NCI-H1417 (cell line): ENCODE measurements around the gene C5AR2.
"Not testable (repeated sequence)": the region's sequence is repeated elsewhere in the genome, so short reads cannot be mapped to it uniquely, and the experiment has no call there.

Source experiments
- DNase-seq, 3 experiments: peaks; one replicate each; lab custom pipeline; 2025; lab: John Stamatoyannopoulos, UW

The C5AR2 gene

DNA sequence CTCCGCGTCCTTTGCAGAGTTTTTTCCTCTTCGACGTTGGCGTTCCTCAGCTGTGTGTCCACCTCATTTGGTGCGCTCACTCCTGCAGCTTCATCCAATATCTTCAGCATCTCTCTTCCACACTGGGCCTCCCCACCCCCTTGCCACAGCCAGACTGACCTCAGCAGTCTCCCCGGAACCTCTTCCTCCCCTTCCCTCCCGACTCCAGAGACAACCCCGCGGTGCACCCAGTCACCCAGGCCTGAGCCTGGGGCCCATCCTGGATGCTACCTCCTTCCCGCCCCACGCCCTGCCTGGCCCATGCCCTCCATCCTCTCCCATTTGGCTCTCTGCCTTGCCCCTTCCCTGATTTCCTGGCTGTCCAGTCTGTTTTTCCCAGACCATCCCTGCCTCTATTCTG, 8.1 kb upstream of the C5AR2 start:
- no peak for DNase-seq

DNA sequence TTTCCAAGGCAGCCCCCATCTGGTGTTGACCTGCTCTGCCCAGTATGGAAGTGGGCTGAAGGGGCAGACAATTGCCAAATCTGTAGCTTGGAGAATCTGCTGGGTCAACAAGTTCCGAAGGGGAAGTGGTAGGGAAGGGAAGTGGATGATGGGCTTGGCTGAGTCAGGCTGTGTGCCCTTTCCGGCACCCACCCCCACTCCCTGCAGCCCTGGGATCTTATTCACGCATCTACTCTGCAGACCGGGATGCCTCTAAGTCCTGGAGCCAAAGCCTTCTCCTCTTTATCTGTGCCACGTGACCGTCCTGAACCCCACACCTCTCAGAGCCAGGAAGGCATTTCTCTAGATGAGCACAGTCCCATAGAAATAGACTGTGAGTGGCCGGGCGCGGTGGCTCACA, 7.5 kb upstream of the C5AR2 start:
- DNase-seq = no peak

DNA sequence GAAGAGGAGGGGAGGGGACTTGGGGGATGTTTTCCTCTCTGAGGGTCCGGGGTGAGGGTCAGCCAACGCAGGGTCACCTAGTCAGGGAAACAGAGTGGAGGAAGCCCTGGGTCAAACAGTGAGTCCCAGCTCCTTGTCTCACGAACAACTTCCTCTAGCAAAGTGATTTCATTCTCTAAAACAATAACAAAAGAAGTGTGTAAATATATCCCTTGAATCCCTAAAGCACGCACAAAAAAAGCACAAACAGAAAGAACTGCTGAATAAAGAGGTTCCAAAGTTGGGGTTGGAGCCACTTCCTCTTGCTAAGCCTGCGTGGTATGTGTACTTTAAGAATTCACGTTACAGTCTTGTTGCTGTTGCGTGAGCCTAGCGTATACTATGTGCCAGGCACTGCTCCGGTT, 1.5 kb upstream of the C5AR2 start:
- DNase-seq = no peak

DNA sequence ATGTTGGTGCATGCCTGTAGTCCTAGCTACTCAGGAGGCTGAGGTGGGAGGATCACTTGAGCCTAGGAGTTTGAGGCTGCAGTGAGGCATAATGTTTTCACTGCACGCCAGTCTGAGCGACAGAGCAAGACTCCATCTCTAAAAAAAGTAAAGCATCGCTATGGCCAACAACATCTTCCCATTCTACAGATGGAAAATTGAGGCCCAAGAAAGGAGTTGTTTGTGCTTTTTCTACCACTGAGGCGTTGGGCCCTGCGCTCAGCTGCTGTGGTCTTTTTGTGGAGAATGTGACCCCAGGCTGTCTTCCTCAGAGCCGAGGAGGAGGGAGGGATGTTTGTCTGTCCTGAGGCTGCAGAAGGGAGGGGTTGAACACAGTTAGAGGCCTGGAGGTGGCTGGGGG, 485 bp upstream of the C5AR2 start:
- no peak for DNase-seq

DNA sequence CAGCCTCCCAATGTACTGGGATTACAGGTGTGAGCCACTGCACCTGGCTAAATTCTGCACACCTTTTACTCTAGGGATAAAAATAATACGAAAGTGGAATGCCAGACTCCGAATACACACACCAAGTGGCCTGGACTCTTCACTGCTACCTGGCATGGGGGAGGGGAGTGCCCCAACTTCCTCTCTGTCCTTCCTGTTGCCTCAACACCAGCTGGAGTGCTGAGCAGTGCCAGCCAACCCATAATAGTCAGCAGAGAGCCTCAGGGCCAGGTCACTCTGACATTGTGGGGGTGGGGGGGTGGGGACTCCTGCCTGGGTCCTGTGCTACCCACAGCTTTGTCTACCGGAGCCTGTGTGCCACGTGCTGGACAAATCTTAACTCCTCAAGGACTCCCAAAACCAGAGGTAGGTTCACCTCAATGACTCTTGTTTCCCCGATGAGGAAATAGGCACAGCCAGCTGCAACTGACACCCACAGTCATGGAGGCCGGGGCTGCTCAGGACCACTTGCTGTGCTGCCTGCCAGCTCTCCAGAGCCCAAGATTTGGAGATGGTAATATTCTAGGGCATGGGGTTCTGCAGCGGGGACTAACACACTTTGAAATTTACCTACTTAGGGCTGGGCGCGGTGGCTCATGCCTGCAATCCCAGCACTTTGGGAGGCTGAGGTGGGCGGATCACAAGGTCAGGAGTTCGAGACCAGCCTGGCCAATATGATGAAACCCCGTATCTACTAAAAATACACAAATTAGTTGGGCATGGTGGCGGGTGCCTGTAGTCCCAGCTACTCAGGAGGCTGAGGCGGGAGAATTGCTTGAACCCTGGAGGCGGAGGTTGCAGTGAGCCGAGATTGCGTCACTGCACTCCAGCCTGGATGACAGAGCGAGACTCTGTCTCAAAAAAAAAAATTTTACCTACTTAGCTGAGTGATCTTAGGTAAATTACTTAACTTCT, 5.1 kb downstream of the C5AR2 start:
- peak in 2 of 3 experiments; percentile 29 to 55 for DNase-seq

DNA sequence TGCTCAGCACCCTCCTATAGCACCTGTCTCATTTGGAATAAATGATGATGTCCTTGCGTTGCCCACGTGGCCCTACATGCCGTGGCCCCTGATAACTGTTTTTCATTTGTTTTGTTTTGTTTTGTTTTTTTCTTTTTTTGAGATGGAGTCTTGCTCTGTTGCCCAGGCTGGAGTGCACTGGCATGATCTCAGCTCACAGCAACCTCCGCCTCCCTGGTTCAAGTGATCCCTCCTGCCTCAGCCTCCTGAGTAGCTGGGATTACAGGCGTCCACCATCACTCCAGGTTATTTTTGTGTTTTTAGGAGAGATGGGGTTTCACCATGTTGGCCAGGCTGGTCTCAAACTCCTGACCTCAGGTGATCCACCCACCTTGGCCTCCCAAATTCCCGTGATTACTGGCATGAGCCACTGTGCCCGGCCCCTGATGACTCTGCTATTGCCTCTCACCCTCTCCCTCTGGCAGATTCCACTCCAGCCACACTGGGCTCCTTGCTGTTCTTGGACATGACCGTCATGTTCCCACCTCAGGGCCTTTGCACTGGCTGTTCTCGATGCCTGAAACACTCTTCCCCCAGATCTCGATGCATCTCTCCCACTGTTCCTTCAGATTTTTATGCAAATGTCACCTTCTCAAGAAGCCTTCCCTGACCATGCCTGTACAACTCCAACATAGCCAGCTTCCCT, 7.4 kb downstream of the C5AR2 start:
- DNase-seq = no peak

DNA sequence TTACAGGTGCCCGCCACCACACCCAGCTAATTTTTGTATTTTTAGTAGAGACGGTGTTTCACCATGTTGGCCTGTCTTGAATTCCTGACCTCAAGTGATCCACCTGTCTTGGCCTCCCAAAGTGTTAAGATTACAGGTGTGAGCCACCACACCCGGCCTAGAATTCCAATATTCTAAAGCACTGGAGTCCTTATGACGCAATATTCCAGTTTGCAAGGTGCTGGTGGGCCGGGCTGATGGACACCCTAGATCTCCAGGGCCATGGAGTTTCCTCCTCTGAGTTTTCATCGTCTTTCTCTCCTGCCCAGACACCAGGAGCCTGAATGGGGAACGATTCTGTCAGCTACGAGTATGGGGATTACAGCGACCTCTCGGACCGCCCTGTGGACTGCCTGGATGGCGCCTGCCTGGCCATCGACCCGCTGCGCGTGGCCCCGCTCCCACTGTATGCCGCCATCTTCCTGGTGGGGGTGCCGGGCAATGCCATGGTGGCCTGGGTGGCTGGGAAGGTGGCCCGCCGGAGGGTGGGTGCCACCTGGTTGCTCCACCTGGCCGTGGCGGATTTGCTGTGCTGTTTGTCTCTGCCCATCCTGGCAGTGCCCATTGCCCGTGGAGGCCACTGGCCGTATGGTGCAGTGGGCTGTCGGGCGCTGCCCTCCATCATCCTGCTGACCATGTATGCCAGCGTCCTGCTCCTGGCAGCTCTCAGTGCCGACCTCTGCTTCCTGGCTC, 8.7 kb downstream of the C5AR2 start:
- no peak for DNase-seq

DNA sequence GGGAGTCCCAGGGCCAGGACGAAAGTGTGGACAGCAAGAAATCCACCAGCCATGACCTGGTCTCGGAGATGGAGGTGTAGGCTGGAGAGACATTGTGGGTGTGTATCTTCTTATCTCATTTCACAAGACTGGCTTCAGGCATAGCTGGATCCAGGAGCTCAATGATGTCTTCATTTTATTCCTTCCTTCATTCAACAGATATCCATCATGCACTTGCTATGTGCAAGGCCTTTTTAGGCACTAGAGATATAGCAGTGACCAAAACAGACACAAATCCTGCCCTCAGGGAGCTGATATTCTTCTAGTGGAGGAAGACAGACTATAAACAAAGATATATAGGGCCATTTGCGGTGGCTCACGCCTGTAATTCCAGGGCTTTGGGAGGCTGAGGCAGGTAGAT, 9.8 kb downstream of the C5AR2 start:
- no peak for DNase-seq

DNA sequence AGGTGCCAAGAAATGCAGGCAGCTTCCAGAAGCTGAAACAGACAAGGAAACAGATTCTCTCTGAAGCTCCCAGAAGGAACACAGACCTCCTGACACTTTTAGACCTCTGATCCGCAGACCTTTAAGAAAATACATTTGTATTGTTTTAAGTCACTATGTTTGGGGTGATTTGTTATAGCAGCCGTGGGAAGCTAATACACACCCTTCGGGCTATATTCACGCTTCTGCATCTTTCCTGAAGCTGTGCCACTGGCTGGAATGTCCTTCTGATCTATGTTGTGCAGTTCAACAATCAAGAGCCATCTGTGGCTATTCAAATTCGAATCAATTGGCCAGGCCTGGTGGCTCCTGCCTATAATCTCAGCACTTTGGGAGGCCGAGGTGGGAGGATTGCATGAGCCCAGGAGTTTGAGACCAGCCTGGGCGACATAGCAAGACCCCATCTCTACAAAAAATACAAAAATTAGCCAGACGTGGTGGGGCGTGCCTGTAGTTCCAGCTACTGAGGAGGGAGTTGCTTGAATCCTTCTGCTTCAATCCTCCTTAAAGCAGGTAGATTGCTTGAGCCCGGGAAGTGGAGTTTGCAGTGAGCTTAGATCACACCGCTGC, 11.3 kb downstream of the C5AR2 start:
- DNase-seq = no peak

DNA sequence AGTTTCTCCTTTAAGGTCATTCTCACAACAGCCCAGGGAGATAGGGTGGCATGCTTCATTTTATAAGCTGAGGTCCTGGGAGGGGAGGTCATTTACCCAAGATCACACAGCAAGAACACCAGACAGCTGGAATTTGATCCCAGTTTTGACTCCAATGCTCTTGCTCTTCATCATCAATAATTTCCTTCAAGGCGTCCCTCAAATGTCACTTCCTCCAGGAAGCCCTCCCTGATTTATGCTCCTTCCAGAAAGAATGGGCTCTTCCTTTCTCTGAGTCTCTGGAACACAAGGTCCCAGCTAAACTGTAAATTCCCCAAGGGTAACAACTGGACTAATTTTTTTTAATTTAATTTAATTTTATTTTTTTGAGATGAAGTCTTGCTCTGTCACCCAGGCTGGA, 12.4 kb downstream of the C5AR2 start:
- DNase-seq = no peak

DNA sequence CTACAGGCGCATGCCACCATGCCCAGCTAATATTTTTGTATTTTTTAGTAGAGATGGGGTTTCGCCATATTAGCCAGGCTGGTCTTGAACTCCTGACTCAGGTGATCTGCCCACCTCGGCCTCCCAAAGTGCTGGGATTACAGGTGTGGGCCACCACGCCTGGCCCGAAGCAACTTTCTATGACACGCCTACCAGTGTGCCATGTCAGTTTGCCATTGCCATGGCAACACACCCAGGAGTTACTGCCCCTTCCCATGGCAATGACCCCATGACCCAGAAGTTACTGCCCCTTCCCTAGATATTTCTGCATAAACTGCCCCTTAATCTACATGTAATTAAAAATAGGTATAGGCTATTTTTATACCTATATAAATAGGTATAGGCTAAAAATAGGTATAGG, 14.0 kb downstream of the C5AR2 start:
- DNase-seq = not testable (repeated sequence)

DNA sequence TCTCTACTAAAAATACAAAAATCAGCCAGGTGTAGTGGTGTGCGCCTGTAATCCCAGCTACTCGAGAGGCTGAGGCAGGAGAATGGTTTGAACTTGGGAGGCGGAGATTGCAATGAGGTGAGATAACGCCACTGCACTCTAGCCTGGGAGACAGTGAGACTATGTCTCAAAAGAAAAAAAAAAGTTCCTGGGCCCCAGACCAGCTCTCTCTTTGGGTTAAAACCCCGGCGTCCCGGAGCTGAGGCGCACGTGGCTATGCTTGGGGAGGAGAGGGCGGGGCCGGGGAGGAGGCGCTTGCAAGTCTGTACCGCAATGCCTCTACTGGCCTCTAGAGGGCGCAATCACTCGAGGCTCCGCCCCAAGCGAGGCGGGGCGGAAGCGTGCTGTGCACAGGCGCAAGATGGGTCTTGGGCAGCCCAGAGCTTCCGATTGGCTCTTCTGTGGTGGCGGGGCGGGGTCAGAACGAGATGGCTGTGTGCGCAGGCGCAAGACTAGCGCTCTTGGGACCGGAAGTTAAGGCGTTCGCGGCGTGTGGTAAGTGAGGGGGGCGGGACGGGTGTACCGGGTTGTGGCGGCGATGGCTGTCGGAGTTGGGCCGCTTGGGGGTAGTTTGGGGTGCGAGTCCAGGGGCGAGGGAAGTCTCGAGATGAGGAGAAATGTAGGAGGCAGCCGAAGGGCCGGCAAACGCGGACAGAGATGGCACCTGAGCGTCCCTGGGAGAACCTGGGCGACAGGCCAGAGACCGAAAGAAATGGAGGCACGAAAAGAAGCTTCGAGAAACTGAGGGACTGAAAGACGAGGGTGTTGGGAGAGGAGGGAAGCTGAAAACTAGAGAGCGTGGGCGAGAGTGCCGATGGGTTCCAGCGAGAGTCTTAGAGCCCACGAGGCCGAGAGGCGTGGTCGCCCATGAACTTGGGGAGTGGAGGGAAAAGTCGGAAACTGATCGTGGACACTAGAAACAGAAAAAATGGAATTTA, 17.1 kb downstream of the C5AR2 start, which contains the start of gene DHX34:
Gene DHX34, plus strand, starts transcription at position 497 of the 977 bp plus-strand sequence. CDS start 3,716 bp downstream, outside the sequence.
- DNase-seq = peak; percentile 96 to 100 (median 98)

DNA sequence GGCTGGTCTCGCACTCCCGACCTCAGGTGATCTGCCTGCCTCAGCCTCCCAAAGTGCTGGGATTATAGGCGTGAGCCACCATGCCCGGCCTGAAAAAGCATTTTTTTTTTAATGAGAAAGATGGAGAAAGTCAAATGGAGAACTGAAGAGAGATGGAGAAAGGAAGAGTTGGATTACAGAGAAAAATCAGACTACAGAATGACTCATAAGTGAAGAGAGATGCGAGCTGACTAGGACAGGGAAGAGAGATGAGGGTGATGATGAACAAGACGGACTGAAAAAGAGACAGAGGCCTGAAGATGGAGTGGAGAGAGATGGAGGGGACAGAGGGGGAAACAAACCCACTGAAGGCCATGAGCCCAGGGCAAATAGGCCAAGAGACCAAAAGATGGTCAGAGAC, 18.7 kb downstream of the C5AR2 start:
- no peak for DNase-seq

DNA sequence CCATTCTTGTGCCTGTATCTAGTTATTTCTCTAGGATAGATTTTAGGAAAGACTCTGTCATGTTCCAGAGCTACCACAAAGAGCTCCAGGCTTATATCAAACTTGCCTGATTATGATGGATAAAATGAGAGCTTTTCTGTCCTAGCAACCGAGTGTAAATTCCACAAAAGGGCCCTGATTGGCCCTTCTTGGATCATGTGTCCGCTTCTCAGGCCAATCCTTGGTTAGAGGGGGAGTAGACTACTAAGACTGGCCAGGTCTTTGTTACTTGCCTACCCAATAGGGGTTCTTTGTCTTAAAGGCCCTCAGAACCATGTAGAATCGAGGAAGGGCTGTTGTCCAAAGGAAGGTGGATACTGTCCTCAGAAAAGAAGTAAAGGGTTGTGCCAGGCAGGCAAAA, 19.6 kb downstream of the C5AR2 start:
- peak in 1 of 3 experiments; percentile 2 for DNase-seq

DNA sequence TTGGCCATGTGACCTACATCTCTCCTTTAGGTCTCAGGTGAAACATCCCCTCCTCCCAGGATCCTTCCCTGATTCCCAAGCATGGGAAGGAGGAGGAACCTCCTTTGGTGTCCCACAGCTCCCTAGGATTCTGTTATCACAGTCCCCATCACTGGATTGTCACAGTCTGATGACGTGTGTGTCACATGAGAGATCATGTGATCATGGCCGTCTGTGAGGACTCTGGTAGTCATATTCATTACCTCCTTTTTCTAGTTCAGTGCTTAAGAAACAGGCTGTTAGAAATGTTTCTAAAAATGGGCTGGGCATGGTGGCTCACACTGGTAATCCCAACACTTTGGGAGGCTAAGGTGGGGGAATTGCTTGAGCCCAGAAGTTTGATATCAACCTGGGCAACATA, 20.1 kb downstream of the C5AR2 start:
- no peak for DNase-seq

DNA sequence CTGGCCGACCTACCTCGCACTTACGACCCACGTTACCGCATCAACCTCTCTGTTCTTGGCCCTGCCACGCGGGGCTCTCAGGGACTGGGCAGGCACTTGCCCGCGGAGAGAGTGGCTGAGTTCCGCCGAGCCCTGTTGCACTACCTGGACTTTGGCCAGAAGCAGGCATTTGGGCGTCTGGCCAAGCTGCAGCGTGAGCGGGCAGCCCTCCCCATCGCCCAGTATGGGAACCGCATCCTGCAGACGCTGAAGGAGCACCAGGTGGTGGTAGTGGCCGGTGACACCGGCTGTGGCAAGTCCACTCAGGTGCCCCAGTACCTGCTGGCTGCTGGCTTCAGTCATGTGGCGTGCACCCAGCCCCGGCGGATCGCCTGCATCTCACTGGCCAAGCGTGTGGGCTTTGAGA, 21.3 kb downstream of the C5AR2 start:
- DNase-seq = no peak

DNA sequence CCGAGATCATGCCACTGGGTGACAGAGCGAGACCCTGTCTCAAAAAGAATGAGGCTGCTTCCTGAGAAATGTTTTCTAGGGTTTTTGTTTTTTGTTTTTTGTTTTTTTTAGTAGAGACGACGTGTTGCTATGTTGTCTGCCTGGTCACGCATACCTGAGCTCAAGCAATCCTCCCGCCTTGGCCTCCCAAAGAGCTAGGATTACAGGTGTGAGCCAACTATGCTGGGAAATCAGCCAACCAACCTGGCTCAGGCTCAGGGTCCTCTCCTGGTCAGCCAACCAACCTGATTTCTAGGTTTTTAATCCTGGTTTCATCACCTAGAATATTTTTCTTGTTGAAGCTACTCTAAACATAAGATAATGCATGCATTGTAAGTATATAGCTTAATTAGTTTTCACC, 24.9 kb downstream of the C5AR2 start:
- DNase-seq = no peak

DNA sequence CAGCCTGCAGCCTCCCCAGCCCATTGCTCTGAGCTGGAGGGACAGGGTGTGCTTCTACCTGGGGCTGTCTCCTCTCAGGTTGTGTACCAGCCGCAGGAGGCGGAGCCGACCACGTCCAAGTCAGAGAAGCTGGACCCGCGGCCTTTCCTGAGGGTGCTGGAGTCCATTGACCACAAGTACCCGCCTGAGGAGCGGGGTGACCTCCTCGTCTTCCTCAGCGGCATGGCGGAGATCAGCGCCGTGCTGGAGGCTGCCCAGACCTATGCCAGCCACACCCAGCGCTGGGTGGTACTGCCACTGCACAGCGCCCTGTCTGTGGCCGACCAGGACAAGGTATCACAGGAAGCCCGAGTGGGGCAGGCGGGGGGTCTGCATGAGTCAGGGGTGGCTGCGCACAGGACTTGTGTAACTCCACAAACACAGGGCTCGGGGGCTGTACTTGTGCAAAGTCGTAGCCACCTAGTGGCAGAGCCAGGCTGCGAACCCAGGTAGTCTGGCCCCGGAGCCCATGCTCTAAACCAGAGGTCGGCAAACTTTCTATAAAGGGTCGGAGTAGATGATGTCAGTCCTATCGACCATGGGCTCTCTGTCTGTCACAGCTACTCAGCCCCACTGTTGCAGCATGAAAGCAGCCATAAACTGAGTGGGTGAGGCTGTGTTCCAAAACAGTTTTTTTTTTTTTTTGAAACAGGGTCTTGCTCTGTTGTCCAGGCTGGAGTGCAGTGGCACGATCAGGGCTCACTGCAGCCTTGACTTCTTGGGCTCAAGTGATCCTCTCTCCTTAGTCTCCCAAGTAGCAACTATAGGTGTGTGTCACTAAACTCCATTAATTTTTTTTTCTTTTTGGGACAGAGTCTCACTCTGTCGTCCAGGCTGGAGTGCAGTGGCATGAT, 26.1 kb downstream of the C5AR2 start:
- no peak for DNase-seq

DNA sequence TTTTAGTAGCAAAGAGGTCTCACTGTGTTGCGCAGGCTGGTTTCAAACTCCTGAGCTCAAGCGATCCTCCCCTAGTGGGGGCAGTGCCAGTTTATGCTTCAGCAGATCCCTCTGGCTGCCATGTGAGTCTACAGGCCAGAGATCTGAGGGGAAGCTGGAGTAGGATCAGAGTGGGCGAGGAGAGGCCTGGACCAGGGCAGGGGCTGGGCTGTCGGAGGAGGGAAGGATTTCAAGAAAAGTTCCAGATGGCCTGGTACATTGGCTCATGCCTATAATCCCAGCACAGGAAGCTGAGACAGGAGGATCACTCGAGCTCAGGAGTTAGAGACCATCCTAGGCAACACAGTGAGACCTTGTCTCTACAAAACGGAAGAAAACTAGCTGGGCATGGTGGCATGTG, 27.0 kb downstream of the C5AR2 start:
- no peak for DNase-seq

DNA sequence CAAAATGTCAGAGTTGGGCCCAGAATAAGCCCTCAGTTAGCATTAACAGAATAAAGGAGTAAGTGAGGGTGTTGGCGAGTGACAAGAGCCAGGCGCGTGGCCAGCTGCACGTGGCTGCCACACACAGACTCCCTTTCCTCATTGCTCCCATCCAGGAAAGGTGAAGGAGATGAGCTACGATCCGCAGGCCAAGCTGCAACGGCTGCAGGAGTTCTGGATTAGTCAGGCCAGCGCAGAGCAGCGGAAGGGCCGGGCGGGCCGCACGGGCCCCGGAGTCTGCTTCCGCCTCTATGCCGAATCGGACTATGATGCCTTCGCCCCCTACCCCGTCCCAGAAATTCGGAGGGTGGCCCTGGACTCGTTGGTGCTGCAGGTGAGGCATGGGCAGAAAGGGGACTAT, 30.3 kb downstream of the C5AR2 start:
- DNase-seq = no peak
